Ascending aorta (tissue), 2 donors: Measurements from ENCODE around the gene STON1. TPM values are rescaled to one million over a fixed set of nuclear protein-coding genes. Genes with fewer than 3 reads are reported as not detected.

ENCODE experiments used
- DNase-seq, 2 donors: peaks; one replicate each; pipeline ENCODE4 v3.0.0-alpha.2; 2019; ENCODE audit warnings: low spot score in 2 of 2
- H3K27ac ChIP-seq, 2 donors: fragments of 200-600 bp; sonication (generic); one replicate each; pipeline ENCODE4 v1.5.1; 2016 to 2017; ENCODE audit warnings: mild to moderate bottlenecking in 1 of 2
- H3K27me3 ChIP-seq: fragments of 200-600 bp; sonication (generic); one replicate; pipeline ENCODE4 v1.5.1; 2017
- H3K36me3 ChIP-seq, 2 donors: fragments of 200-600 bp; sonication (generic); one replicate each; pipeline ENCODE4 v1.5.1; 2016
- H3K4me1 ChIP-seq, 2 donors: fragments of 200-600 bp; sonication (generic); one replicate each; pipeline ENCODE4 v1.5.1; 2016 to 2017; ENCODE audit warnings: mild to moderate bottlenecking in 1 of 2
- H3K4me3 ChIP-seq, 2 donors: fragments of 200-600 bp; sonication (generic); one replicate each; pipeline ENCODE4 v1.5.1; 2016 to 2017; ENCODE audit warnings: mild to moderate bottlenecking in 1 of 2
- H3K9me3 ChIP-seq, 2 donors: fragments of 200-600 bp; sonication (generic); one replicate each; pipeline ENCODE4 v1.5.1; 2016
- intact Hi-C: fragments of 100-400 bp; cut with DNase I; formaldehyde crosslinking; loops from one replicate; pipeline ENCODE4 v1.15.1; 2023
- total RNA-seq: library from RNA; depleted of rRNA; stranded (reverse); fragments of >200 nt; gene quantifications from one replicate; pipeline ENCODE4 v1.1.0, GENCODE V29; 2016
- TF ChIP-seq, protein P1 (sequence below), 3 experiments: fragments of 200-600 bp in 2 of 3; fragments of 450-650 bp in 1 of 3; sonication (generic) in 2 of 3; IDR thresholded peaks; one replicate each; pipeline ENCODE4 v1.5.1; 2016 to 2019; ENCODE audit warnings: antibody characterized with exemption in 3 of 3, mild to moderate bottlenecking in 1 of 3, moderate library complexity in 1 of 3

STON1 gene
- total RNA-seq, 1 donor from 2014 or later, result 23.4 TPM

DNA sequence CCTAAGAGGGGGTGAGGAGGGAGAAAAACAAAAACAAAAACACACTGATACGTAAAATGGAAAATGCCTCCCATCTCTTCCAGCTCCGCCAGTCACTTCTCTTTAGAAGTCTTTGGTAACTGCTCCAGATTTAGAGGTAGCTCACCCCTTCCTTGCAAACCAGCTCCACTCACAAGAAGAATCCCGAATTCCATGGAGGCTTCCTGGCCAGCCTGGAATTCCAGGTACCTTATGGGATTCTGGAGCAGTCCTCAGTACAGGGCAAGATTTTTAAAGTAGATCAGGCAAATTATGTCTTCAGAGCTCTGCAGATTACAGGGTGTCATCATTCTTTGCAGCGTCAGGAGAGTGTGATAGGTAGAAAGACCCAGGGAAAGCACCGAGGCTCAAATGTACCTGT lies 4.8 kb downstream of the STON1 start:
- no peaks in the 10 kb centered on the region for H3K27me3 ChIP-seq
- TF ChIP-seq, protein P1, sequence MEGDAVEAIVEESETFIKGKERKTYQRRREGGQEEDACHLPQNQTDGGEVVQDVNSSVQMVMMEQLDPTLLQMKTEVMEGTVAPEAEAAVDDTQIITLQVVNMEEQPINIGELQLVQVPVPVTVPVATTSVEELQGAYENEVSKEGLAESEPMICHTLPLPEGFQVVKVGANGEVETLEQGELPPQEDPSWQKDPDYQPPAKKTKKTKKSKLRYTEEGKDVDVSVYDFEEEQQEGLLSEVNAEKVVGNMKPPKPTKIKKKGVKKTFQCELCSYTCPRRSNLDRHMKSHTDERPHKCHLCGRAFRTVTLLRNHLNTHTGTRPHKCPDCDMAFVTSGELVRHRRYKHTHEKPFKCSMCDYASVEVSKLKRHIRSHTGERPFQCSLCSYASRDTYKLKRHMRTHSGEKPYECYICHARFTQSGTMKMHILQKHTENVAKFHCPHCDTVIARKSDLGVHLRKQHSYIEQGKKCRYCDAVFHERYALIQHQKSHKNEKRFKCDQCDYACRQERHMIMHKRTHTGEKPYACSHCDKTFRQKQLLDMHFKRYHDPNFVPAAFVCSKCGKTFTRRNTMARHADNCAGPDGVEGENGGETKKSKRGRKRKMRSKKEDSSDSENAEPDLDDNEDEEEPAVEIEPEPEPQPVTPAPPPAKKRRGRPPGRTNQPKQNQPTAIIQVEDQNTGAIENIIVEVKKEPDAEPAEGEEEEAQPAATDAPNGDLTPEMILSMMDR (IDR thresholded peaks at IDR 0.05), result no peak
- H3K27ac ChIP-seq, result no peak overlapping the region
- no peaks in the 10 kb centered on the region for H3K9me3 ChIP-seq
- no peaks in the 10 kb centered on the region for H3K4me1 ChIP-seq
- DNase-seq, result no peak
- intact Hi-C loops, result loop anchor here (5.0 kb wide), 1 partner anchor 52 kb away; no protein-coding TSS in a partner anchor
- H3K4me3 ChIP-seq, result no peak overlapping the region
- H3K36me3 ChIP-seq, result no peaks in the 10 kb centered on the region

DNA sequence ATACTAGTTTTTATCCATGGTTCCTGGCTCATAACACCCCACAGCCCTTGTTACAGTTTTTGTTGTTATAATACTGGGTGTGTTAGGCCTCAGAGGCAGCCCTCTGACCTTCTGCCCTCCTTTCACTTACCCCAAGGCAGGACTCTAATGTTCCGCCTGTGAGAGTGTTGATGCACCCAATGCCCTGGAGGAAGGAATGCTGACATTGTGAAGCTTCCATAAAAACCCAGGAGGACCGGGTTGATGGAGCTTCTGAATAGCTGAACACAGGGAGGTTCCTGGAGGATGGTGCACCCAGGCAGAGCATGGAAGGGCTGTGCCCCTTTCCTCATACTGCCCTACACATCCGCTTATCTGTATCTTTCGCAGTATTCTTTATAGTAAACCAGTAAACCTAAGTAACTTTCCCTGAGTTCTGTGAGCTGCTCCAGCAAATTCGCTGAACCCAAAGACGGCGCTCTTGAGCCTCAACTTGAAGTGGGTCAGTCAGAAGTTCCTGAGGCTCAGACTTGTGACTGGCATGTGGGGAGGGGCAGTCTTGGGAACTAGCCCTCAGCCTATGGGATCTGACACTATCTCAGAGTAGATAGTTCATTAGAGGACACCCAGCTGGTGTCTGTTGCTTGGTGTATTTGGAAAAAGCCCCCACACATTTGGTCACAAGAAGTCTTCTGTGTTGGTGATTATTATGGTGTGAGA lies 10.4 kb downstream of the STON1 start:
- no peaks in the 10 kb centered on the region for H3K27me3 ChIP-seq
- H3K4me1 ChIP-seq, result peaks cover 0 to 7% of the 10 kb centered on the region in 2 donors
- intact Hi-C loops, result no loop called here
- H3K9me3 ChIP-seq, result no peaks in the 10 kb centered on the region
- H3K4me3 ChIP-seq, result no peak overlapping the region
- no peak overlapping the region for H3K27ac ChIP-seq
- H3K36me3 ChIP-seq, result no peaks in the 10 kb centered on the region
- no peak for DNase-seq
- TF ChIP-seq, protein P1 (IDR thresholded peaks at IDR 0.05), result no peak

- H3K4me3 ChIP-seq, result no peak overlapping the region
- TF ChIP-seq, protein P1 (IDR thresholded peaks at IDR 0.05), result no peak
- no peak overlapping the region for H3K27ac ChIP-seq
- H3K4me1 ChIP-seq, result peaks cover 0 to 7% of the 10 kb centered on the region in 2 donors
- H3K9me3 ChIP-seq, result no peaks in the 10 kb centered on the region
- H3K36me3 ChIP-seq, result no peaks in the 10 kb centered on the region
- intact Hi-C loops, result no loop called here
- no peaks in the 10 kb centered on the region for H3K27me3 ChIP-seq
- no peak for DNase-seq
These were observed 11.9 kb downstream of the STON1 start for GRCh38 chr2:48541666-48542389.

GRCh38 chr2:48543895-48544294 lies 13.9 kb downstream of the STON1 start:
- Histone ChIP-seq H3K4me1 (peaks cover 0 to 12% of the 10 kb centered on the region in 2 donors), H3K9me3 (no peaks in the 10 kb centered on the region), H3K36me3 (no peaks in the 10 kb centered on the region), H3K27me3 (no peaks in the 10 kb centered on the region), H3K4me3 (no peak overlapping the region), H3K27ac (no peak overlapping the region)
- intact Hi-C loops, result no loop called here
- TF ChIP-seq, protein P1 (IDR thresholded peaks at IDR 0.05), result no peak
- DNase-seq, result no peak

GRCh38 chr2:48545244-48545643 lies 15.3 kb downstream of the STON1 start:
- Histone ChIP-seq H3K4me1 (peaks cover 0 to 17% of the 10 kb centered on the region in 2 donors), H3K9me3 (no peaks in the 10 kb centered on the region), H3K36me3 (no peaks in the 10 kb centered on the region), H3K4me3 (no peak overlapping the region), H3K27me3 (no peaks in the 10 kb centered on the region), H3K27ac (no peak overlapping the region)
- TF ChIP-seq, protein P1 (IDR thresholded peaks at IDR 0.05), result no peak
- intact Hi-C loops, result no loop called here
- DNase-seq, result no peak
